SU-DHL-6 (cell line): Measurements from ENCODE around the gene ZNF599.

ENCODE experiments used
- CTCF ChIP-seq: fragments of 200-600 bp; sonication (generic); IDR thresholded peaks from one replicate; pipeline ENCODE4 v1.5.1; 2017; ENCODE audit warnings: antibody characterized with exemption, mild to moderate bottlenecking, low read length, moderate library complexity; ENCODE audit not compliant: insufficient read depth, poor library complexity, severe bottlenecking
- EZH2phosphoT487 ChIP-seq: fragments of 200-600 bp; sonication (generic), shearing (Covaris generic); conservative IDR thresholded peaks from 2 replicates; pipeline ENCODE4 v1.6.1; 2018; ENCODE audit warnings: mild to moderate bottlenecking, antibody characterized with exemption, low read length, moderate library complexity, mixed read lengths

GRCh38 chr19:34734537-34735103 lies 38.4 kb downstream of the ZNF599 start:
- TF ChIP-seq CTCF (no peak), EZH2phosphoT487 (no peak)
